ENCODE results near the gene PNP.
A peak's percentile ranks its signal among the peaks of the same experiment; 100 is the strongest.
"Not testable (repeated sequence)": the region's sequence is repeated elsewhere in the genome, so short reads cannot be mapped to it uniquely, and the experiment has no call there.

PNP gene

GRCh38 chr14:20469242-20469889, at the start of gene PNP:
Gene PNP, plus strand, starts transcription at chr14:20469406. Its CDS starts 119 bp downstream, at chr14:20469525.
- intact Hi-C loops (cut with DNase I): no loop called here
- peak; percentile 70 to 98 (median 88) for DNase-seq

GRCh38 chr14:20419419-20419818, 49.8 kb upstream of the PNP start:
- no peak for DNase-seq
- intact Hi-C loops (cut with DNase I): no loop called here

GRCh38 chr14:20421267-20421666, 47.9 kb upstream of the PNP start:
- intact Hi-C loops (cut with DNase I): no loop called here
- no peak for DNase-seq

- no peak for DNase-seq
- intact Hi-C loops (cut with DNase I): no loop called here
These were observed 46.3 kb upstream of the PNP start for GRCh38 chr14:20422886-20423285.

- no peak for DNase-seq
- intact Hi-C loops (cut with DNase I): no loop called here
These were observed 44.4 kb upstream of the PNP start for GRCh38 chr14:20424851-20425250.

GRCh38 chr14:20427231-20428009, 41.8 kb upstream of the PNP start:
- intact Hi-C loops (cut with DNase I): no loop called here
- no peak for DNase-seq

GRCh38 chr14:20428010-20428365, 41.2 kb upstream of the PNP start:
- DNase-seq: no peak
- intact Hi-C loops (cut with DNase I): no loop called here

GRCh38 chr14:20428802-20429201, 40.4 kb upstream of the PNP start:
- no peak for DNase-seq
- intact Hi-C loops (cut with DNase I): no loop called here

GRCh38 chr14:20429801-20430669, 39.2 kb upstream of the PNP start:
- DNase-seq: peak in 8 of 10 donors; percentile 25 to 87 (median 46)
- intact Hi-C loops (cut with DNase I): no loop called here

- intact Hi-C loops (cut with DNase I): no loop called here
- DNase-seq: peak in 9 of 10 donors; percentile 46 to 94 (median 65)
These were observed 34.3 kb upstream of the PNP start for GRCh38 chr14:20434701-20435581.

GRCh38 chr14:20435582-20436362, 33.4 kb upstream of the PNP start, which contains the start of gene KLHL33:
Gene KLHL33, minus strand, starts transcription at chr14:20436166. Its CDS starts 355 bp downstream, at chr14:20435811.
- DNase-seq: no peak
- intact Hi-C loops (cut with DNase I): no loop called here

GRCh38 chr14:20436363-20436755, 32.8 kb upstream of the PNP start:
- DNase-seq: no peak
- intact Hi-C loops (cut with DNase I): no loop called here

- DNase-seq: no peak
- intact Hi-C loops (cut with DNase I): no loop called here
These were observed 30.5 kb upstream of the PNP start for GRCh38 chr14:20438664-20439063.

- DNase-seq: peak in 1 of 10 donors; percentile 51
- intact Hi-C loops (cut with DNase I): no loop called here
These were observed 28.7 kb upstream of the PNP start for GRCh38 chr14:20440465-20440864.

- no peak for DNase-seq
- intact Hi-C loops (cut with DNase I): no loop called here
These were observed 28.3 kb upstream of the PNP start for GRCh38 chr14:20440882-20441281.

- intact Hi-C loops (cut with DNase I): no loop called here
- no peak for DNase-seq
These were observed 27.7 kb upstream of the PNP start for GRCh38 chr14:20441461-20441860.

- intact Hi-C loops (cut with DNase I); DNase-seq: not testable (repeated sequence)
These were observed 25.6 kb upstream of the PNP start for GRCh38 chr14:20443650-20444049.

- intact Hi-C loops (cut with DNase I): no loop called here
- DNase-seq: no peak
These were observed 22.3 kb upstream of the PNP start for GRCh38 chr14:20446889-20447288.

GRCh38 chr14:20452831-20453230, 16.4 kb upstream of the PNP start:
- intact Hi-C loops (cut with DNase I); DNase-seq: not testable (repeated sequence)
